ENCODE measurements around the gene HMHB1.

The HMHB1 gene

GRCh38 chr5:143812085-143812705 lies at the start of gene HMHB1:
Gene HMHB1 (plus strand): TSS chr5:143812161.
- DNase-seq (ENCODE audit: low spot score), result no peak

- DNase-seq (ENCODE audit: low spot score), result no peak
These were observed 49.2 kb upstream of the HMHB1 start for GRCh38 chr5:143762636-143763220.

GRCh38 chr5:143767162-143767561 lies 44.8 kb upstream of the HMHB1 start:
- DNase-seq (ENCODE audit: low spot score), result no peak

- DNase-seq (ENCODE audit: low spot score), result no peak
These were observed 42.8 kb upstream of the HMHB1 start for GRCh38 chr5:143769026-143769786.

- no peak for DNase-seq (ENCODE audit: low spot score)
These were observed 41.5 kb upstream of the HMHB1 start for GRCh38 chr5:143770450-143770849.

GRCh38 chr5:143771189-143771588 lies 40.8 kb upstream of the HMHB1 start:
- peak; percentile 7 for DNase-seq (ENCODE audit: low spot score)

- DNase-seq (ENCODE audit: low spot score), result no peak
These were observed 40.4 kb upstream of the HMHB1 start for GRCh38 chr5:143771602-143772001.

GRCh38 chr5:143772621-143773020 lies 39.3 kb upstream of the HMHB1 start:
- DNase-seq (ENCODE audit: low spot score), result no peak

- no peak for DNase-seq (ENCODE audit: low spot score)
These were observed 36.7 kb upstream of the HMHB1 start for GRCh38 chr5:143775258-143775657.

GRCh38 chr5:143776951-143777350 lies 35.0 kb upstream of the HMHB1 start:
- DNase-seq (ENCODE audit: low spot score), result no peak

GRCh38 chr5:143779506-143779905 lies 32.5 kb upstream of the HMHB1 start:
- no peak for DNase-seq (ENCODE audit: low spot score)

GRCh38 chr5:143781993-143782520 lies 29.9 kb upstream of the HMHB1 start:
- no peak for DNase-seq (ENCODE audit: low spot score)

- DNase-seq (ENCODE audit: low spot score), result no peak
These were observed 29.2 kb upstream of the HMHB1 start for GRCh38 chr5:143782588-143783386.

GRCh38 chr5:143788401-143788800 lies 23.6 kb upstream of the HMHB1 start:
- no peak for DNase-seq (ENCODE audit: low spot score)

- DNase-seq (ENCODE audit: low spot score), result no peak
These were observed 21.4 kb upstream of the HMHB1 start for GRCh38 chr5:143790457-143791112.

GRCh38 chr5:143791848-143792731 lies 19.9 kb upstream of the HMHB1 start:
- peak; percentile 67 for DNase-seq (ENCODE audit: low spot score)

- no peak for DNase-seq (ENCODE audit: low spot score)
These were observed 18.7 kb upstream of the HMHB1 start for GRCh38 chr5:143793249-143793648.

GRCh38 chr5:143796125-143796524 lies 15.8 kb upstream of the HMHB1 start:
- peak; percentile 54 for DNase-seq (ENCODE audit: low spot score)

- DNase-seq (ENCODE audit: low spot score), result peak; percentile 61
These were observed 15.2 kb upstream of the HMHB1 start for GRCh38 chr5:143796753-143797152.

- DNase-seq (ENCODE audit: low spot score), result no peak
These were observed 11.2 kb upstream of the HMHB1 start for GRCh38 chr5:143800715-143801114.
